Neural cell (in vitro differentiated cells): ENCODE results near the gene HOXB6. TPM values are rescaled to one million over a fixed set of nuclear protein-coding genes. Genes with fewer than 3 reads are reported as not detected.

ENCODE experiments used
- H2AFZ ChIP-seq: fragments of 200-600, 300-800 bp; sonication (generic), shearing (Covaris generic); 2 replicates; pipeline ENCODE4 v1.6.0; 2014; ENCODE audit warnings: low read depth, mild to moderate bottlenecking, antibody characterized with exemption, low read length, moderate library complexity
- H3F3A ChIP-seq: fragments of 200-600 bp; shearing (Covaris generic); 2 replicates; pipeline ENCODE4 v1.6.1; 2016; ENCODE audit warnings: mild to moderate bottlenecking, moderate library complexity, mixed read lengths, antibody characterized with exemption, low read length; ENCODE audit not compliant: insufficient read depth, poor library complexity, severe bottlenecking
- H3K27ac ChIP-seq: fragments of 200-600, 300-800 bp; sonication (generic), shearing (Covaris generic); 2 replicates; pipeline ENCODE4 v1.5.1; 2014; ENCODE audit warnings: mild to moderate bottlenecking, low read length, moderate library complexity
- H3K27me3 ChIP-seq: fragments of 300-800, 200-600 bp; sonication (generic), shearing (Covaris generic); 2 replicates; pipeline ENCODE4 v1.6.0; 2014; ENCODE audit warnings: mild to moderate bottlenecking, low read depth, low read length, moderate library complexity; ENCODE audit not compliant: insufficient read depth
- H3K36me3 ChIP-seq: fragments of 300-800, 200-600 bp; sonication (generic), shearing (Covaris generic); 2 replicates; pipeline ENCODE4 v1.5.1; 2014; ENCODE audit warnings: mild to moderate bottlenecking, antibody characterized with exemption, low read length, moderate library complexity; ENCODE audit not compliant: insufficient read depth
- H3K4me2 ChIP-seq: fragments of 300-800, 200-600 bp; sonication (generic), shearing (Covaris generic); 2 replicates; pipeline ENCODE4 v1.6.0; 2014; ENCODE audit warnings: mild to moderate bottlenecking, low read length
- H3K4me3 ChIP-seq: fragments of 300-800, 200-600 bp; sonication (generic), shearing (Covaris generic); 2 replicates; pipeline ENCODE4 v1.5.1; 2014; ENCODE audit warnings: mild to moderate bottlenecking, low read length, moderate library complexity
- H3K79me2 ChIP-seq: fragments of 200-600 bp; shearing (Covaris generic); replicated peaks from 2 replicates; pipeline ENCODE4 v1.6.0; 2014; ENCODE audit warnings: mild to moderate bottlenecking, low read length, moderate library complexity; ENCODE audit not compliant: insufficient read depth
- H3K9ac ChIP-seq: fragments of 300-800, 200-600 bp; sonication (generic), shearing (Covaris generic); 2 replicates; pipeline ENCODE4 v1.6.1; 2016; ENCODE audit warnings: mild to moderate bottlenecking, low read length, mixed read lengths
- H3K9me2 ChIP-seq: fragments of 200-600 bp; shearing (Covaris generic); 2 replicates; pipeline ENCODE4 v1.6.1; 2016; ENCODE audit warnings: mild to moderate bottlenecking, low read length, mixed read lengths; ENCODE audit not compliant: insufficient read depth
- H3K9me3 ChIP-seq: fragments of 200-600, 300-800 bp; sonication (generic), shearing (Covaris generic); 2 replicates; pipeline ENCODE4 v1.6.1; 2016; ENCODE audit warnings: mild to moderate bottlenecking, mixed run types, low read length, moderate library complexity, mixed read lengths
- H4K20me1 ChIP-seq: fragments of 200-600 bp; shearing (Covaris generic); 2 replicates; pipeline ENCODE4 v1.6.1; 2016; ENCODE audit warnings: mild to moderate bottlenecking, mixed run types; ENCODE audit not compliant: insufficient read depth
- CTCF ChIP-seq: fragments of 450-650 bp; IDR thresholded peaks from 2 replicates; pipeline ENCODE4 v1.5.1; 2014; ENCODE audit warnings: antibody characterized with exemption, mild to moderate bottlenecking, moderate library complexity; ENCODE audit not compliant: poor library complexity, severe bottlenecking
- EP300 ChIP-seq: fragments of 450-650 bp; conservative IDR thresholded peaks from 2 replicates; pipeline ENCODE4 v1.6.1; 2014; ENCODE audit warnings: antibody characterized with exemption, mild to moderate bottlenecking, moderate library complexity; ENCODE audit not compliant: poor library complexity, severe bottlenecking
- EZH2 ChIP-seq: fragments of 200-600, 300-800 bp; shearing (Covaris generic), sonication (generic); IDR thresholded peaks from 2 replicates; pipeline ENCODE4 v1.6.1; 2014; ENCODE audit warnings: antibody characterized with exemption, low read length, borderline replicate concordance, mild to moderate bottlenecking; ENCODE audit not compliant: insufficient read depth, poor library complexity, severe bottlenecking
- MXI1 ChIP-seq: fragments of 450-650 bp; conservative IDR thresholded peaks from 2 replicates; pipeline ENCODE4 v1.6.1; 2014; ENCODE audit warnings: antibody characterized with exemption, mild to moderate bottlenecking; ENCODE audit not compliant: poor library complexity, severe bottlenecking
- POLR2AphosphoS5 ChIP-seq: IDR thresholded peaks from 2 replicates; pipeline ENCODE4 v1.6.1; 2012
- RAD21 ChIP-seq: fragments of 450-650 bp; conservative IDR thresholded peaks from 2 replicates; pipeline ENCODE4 v1.6.1; 2014; ENCODE audit warnings: antibody characterized with exemption, mild to moderate bottlenecking, moderate library complexity
- REST ChIP-seq: IDR thresholded peaks from 2 replicates; pipeline ENCODE4 v1.6.1; 2012; ENCODE audit warnings: borderline replicate concordance
- SMC3 ChIP-seq: fragments of 450-650 bp; conservative IDR thresholded peaks from 2 replicates; pipeline ENCODE4 v1.6.1; 2014; ENCODE audit warnings: antibody characterized with exemption, mild to moderate bottlenecking, moderate library complexity; ENCODE audit not compliant: poor library complexity
- TAF1 ChIP-seq: IDR thresholded peaks from 2 replicates; pipeline ENCODE4 v1.6.1; 2012; ENCODE audit warnings: low read depth
- polyA plus RNA-seq: library from polyadenylated mRNA; depleted of rRNA; stranded (reverse); fragments of >200 nt; gene quantifications from 2 replicates; pipeline ENCODE4 v1.2.3, GENCODE V29; 2014

Gene HOXB6
- polyA plus RNA-seq, 1 donor from 2014 or later, result not detected

- H3K27me3 ChIP-seq, result peaks cover 100% of the 10 kb centered on the region
- H2AFZ ChIP-seq, result no peak overlapping the region
- no peaks in the 10 kb centered on the region for H4K20me1 ChIP-seq
- H3K79me2 ChIP-seq, result no peaks in the 10 kb centered on the region
- peaks cover 4% of the 10 kb centered on the region for H3K9me3 ChIP-seq
- no peak overlapping the region for H3K4me2 ChIP-seq
- H3K36me3 ChIP-seq, result no peaks in the 10 kb centered on the region
- H3K4me3 ChIP-seq, result no peak overlapping the region
- no peaks in the 10 kb centered on the region for H3K9me2 ChIP-seq
- no peak for TF ChIP-seq MXI1
- TF ChIP-seq CTCF, result no peak
- no peak for TF ChIP-seq POLR2AphosphoS5
- TF ChIP-seq REST, result no peak
- TF ChIP-seq TAF1, result no peak
- TF ChIP-seq EZH2, result no peak
- no peak for TF ChIP-seq EP300
- TF ChIP-seq SMC3, result no peak
- no peak for TF ChIP-seq RAD21
- H3K27ac ChIP-seq, result no peak overlapping the region
- H3F3A ChIP-seq, result no peaks in the 10 kb centered on the region
- no peak overlapping the region for H3K9ac ChIP-seq
Measured at GRCh38 chr17:48644910-48645557, 40.2 kb upstream of the HOXB6 start.

DNA sequence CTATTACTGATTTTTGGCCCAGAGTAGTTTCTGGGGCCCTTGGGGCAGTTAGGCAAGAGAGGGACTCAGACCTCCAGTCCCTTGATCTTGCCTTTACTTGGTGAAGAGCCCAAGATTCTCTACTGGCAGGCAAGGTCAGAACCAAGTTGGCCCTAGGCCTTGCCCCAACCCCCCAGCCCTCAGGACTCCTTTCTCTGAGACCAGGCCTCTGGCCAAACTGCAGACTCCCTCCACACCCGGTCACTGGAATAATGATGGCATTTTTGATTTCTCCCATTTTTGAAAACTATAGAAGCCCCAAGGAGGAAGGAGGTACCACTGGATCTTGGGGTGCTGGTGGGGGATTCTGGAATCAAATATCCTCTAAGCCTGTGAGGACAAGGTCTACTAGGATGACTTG, 39.4 kb upstream of the HOXB6 start:
- no peak overlapping the region for H2AFZ ChIP-seq

More for the DNA sequence above, 39.4 kb upstream of the HOXB6 start:
- Histone ChIP-seq H3K79me2 (no peaks in the 10 kb centered on the region), H3K27me3 (peaks cover 100% of the 10 kb centered on the region), H3K9ac (no peak overlapping the region), H3K9me3 (peaks cover 4% of the 10 kb centered on the region), H3K4me2 (no peak overlapping the region), H3F3A (no peaks in the 10 kb centered on the region), H3K36me3 (no peaks in the 10 kb centered on the region), H3K27ac (no peak overlapping the region), H3K9me2 (no peaks in the 10 kb centered on the region), H4K20me1 (no peaks in the 10 kb centered on the region), H3K4me3 (no peak overlapping the region)
- TF ChIP-seq EP300, result no peak
- TF ChIP-seq MXI1, result no peak
- no peak for TF ChIP-seq TAF1
- no peak for TF ChIP-seq RAD21
- no peak for TF ChIP-seq EZH2
- TF ChIP-seq SMC3, result no peak
- no peak for TF ChIP-seq REST
- TF ChIP-seq CTCF, result no peak
- TF ChIP-seq POLR2AphosphoS5, result no peak
